AG09309 (cell line): ENCODE data around the gene KCNK3.

ENCODE experiments used
- DNase-seq: peaks from one replicate; pipeline ENCODE4 v3.0.0-alpha.2; 2010; ENCODE audit warnings: low read depth
- H3K4me3 ChIP-seq: 2 replicates; pipeline ENCODE4 v1.5.1; 2011; ENCODE audit warnings: mild to moderate bottlenecking, low read depth, low read length, moderate library complexity; ENCODE audit not compliant: control insufficient read depth
- CTCF ChIP-seq: IDR thresholded peaks from 2 replicates; pipeline ENCODE4 v1.5.1; 2011; ENCODE audit warnings: mild to moderate bottlenecking, low read depth, low read length, inconsistent platforms; ENCODE audit not compliant: insufficient read depth, control insufficient read depth; ENCODE audit errors: missing control alignments

Gene KCNK3

GRCh38 chr2:26672112-26672817, 20.3 kb upstream of the KCNK3 start:
- no peak for TF ChIP-seq CTCF
- DNase-seq = no peak
- no peak overlapping the region for H3K4me3 ChIP-seq

- DNase-seq = no peak
- TF ChIP-seq CTCF = no peak
- H3K4me3 ChIP-seq = no peak overlapping the region
Observed at GRCh38 chr2:26672818-26673393, 19.6 kb upstream of the KCNK3 start.

DNA sequence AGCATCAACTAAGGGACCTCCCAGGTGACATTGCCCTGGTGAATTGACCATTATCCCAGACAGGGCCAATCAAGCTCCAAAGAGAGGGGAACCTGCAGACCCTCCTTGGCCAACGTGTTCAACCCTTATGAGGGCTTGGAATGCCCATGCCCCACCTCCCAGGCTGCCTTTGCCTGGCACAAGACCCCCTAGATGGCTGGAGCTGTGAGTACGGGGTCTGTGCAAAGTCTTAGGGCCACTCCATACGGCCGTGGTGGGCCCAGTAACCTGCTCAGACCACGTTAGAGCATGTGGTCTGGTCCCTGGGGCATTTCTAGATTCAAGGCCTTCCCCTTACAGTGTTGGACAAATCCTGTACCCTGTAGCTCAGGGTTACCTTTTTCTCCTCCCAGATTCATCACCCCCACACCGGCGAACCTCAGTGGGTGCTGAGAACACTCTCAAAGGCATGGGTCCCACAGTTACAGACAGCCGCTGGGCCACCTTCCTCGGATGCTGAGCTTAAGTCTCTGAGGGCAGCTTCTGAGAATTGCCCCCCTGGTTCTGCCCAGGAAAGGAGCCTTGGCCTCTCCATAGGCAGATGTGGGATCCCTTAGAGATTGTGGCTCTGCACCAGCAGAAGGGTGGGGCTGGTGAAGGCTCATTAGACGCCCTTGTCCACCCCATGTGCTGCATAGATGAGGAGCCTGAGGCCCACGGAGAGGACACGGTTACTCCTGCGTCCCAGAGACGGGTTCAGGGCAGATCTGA, 18.3 kb upstream of the KCNK3 start:
- TF ChIP-seq CTCF = no peak
- DNase-seq = no peak
- H3K4me3 ChIP-seq = no peak overlapping the region

DNA sequence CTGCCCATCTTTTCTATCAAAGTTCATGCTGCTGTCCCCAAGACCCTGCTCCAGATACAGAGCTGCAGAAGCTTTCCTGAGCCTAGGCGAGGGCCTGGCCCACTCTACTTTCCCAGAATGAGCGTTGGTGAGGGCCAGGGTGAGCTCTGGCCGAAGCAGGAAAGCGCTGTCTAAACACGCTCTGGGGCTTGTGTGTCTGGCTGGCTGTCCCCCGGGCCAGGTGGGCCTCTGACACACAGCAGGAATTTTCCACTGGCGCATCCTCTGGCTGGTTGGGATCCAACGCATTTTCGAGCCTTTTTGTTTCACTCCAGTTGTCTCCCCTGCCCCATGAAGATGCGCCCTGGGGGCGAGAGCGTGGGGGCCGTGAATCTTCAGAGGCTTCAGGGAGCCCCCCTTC, 17.8 kb upstream of the KCNK3 start:
- no peak overlapping the region for H3K4me3 ChIP-seq
- TF ChIP-seq CTCF = no peak
- no peak for DNase-seq

- no peak for DNase-seq
- TF ChIP-seq CTCF = no peak
- no peak overlapping the region for H3K4me3 ChIP-seq
Observed at GRCh38 chr2:26675651-26676255, 16.8 kb upstream of the KCNK3 start.

DNA sequence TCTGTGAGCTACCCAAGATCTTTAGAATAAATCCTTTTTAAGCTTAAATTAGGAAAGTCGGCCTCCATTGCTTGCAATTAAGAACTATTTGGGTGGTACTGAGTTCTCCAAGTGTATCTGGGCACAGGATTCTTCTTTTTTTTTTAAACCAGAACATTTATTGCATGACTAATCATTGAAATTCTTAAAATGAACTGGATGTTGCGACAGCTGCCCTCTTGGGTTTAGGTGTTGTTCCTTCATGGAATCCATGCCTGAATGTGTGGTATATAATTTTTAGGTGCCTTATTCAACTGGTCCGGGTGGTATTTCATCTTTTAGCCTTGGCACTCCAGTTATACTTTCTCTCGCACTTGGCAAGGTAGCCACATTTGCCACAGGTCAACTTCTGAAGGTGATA, 14.5 kb upstream of the KCNK3 start:
- H3K4me3 ChIP-seq = no peak overlapping the region
- no peak for TF ChIP-seq CTCF
- no peak for DNase-seq
